Measurements from ENCODE around the gene PDE6A.

- no peak for TF ChIP-seq SRF (IDR thresholded peaks at IDR 0.05; ENCODE audit: low read depth, low read length)
- no peak for TF ChIP-seq CTCF (IDR thresholded peaks at IDR 0.05; ENCODE audit: control extremely low read depth in 1 of 3, insufficient read depth in 1 of 3, low read depth in 1 of 3, low read length in 3 of 3)
- TF ChIP-seq POLR2A (IDR thresholded peaks at IDR 0.05; ENCODE audit: control extremely low read depth in 1 of 2, low read depth in 2 of 2, low read length in 2 of 2): no peak
- no peak for TF ChIP-seq TEAD4 (IDR thresholded peaks at IDR 0.05; ENCODE audit: low read depth, low read length)
- TF ChIP-seq CREB1 (IDR thresholded peaks at IDR 0.05): no peak
- no peak for TF ChIP-seq JUND (IDR thresholded peaks at IDR 0.05; ENCODE audit: low read length)
- TF ChIP-seq RNF2 (IDR thresholded peaks at IDR 0.05; ENCODE audit: borderline replicate concordance, low read depth, low read length, missing control alignments, poor library complexity, severe bottlenecking): no peak
- no peak for TF ChIP-seq TAF1 (IDR thresholded peaks at IDR 0.05; ENCODE audit: low read depth, low read length)
- TF ChIP-seq YY1 (IDR thresholded peaks at IDR 0.05; ENCODE audit: low read depth, low read length): no peak
- TF ChIP-seq E2F6 (IDR thresholded peaks at IDR 0.05): no peak
- TF ChIP-seq POLR2AphosphoS5 (IDR thresholded peaks at IDR 0.05; ENCODE audit: low read depth, low read length): no peak
- no peak for TF ChIP-seq CEBPB (IDR thresholded peaks at IDR 0.05; ENCODE audit: low read depth, low read length)
Measured at GRCh38 chr5:149869411-149869821, 75.2 kb downstream of the PDE6A start.
